HG03060 (cell line): ENCODE results near the gene MAP3K14.
A peak's percentile ranks its signal among the peaks of the same experiment; 100 is the strongest.

Experiments
- ATAC-seq: cut with Tn5 transposase; IDR thresholded peaks from one replicate; pipeline ENCODE4 v1.9.1; 2021; ENCODE audit warnings: low read depth, moderate number of reproducible peaks; ENCODE audit not compliant: unreplicated experiment

Gene MAP3K14

GRCh38 chr17:45227101-45227925 lies 89.5 kb downstream of the MAP3K14 start:
- ATAC-seq = no peak

- ATAC-seq = no peak
Measured at GRCh38 chr17:45226576-45226975, 90.2 kb downstream of the MAP3K14 start.

- peak; percentile 35 for ATAC-seq
Measured at GRCh38 chr17:45225964-45226530, 90.8 kb downstream of the MAP3K14 start.

GRCh38 chr17:45225051-45225700 lies 91.6 kb downstream of the MAP3K14 start:
- ATAC-seq = no peak

GRCh38 chr17:45224671-45225050 lies 92.2 kb downstream of the MAP3K14 start:
- no peak for ATAC-seq

GRCh38 chr17:45223539-45224528 lies 93.0 kb downstream of the MAP3K14 start:
- ATAC-seq = no peak

- no peak for ATAC-seq
Measured at GRCh38 chr17:45222996-45223538, 93.8 kb downstream of the MAP3K14 start.

GRCh38 chr17:45222289-45222995 lies 94.4 kb downstream of the MAP3K14 start:
- ATAC-seq = no peak

- ATAC-seq = no peak
Measured at GRCh38 chr17:45222014-45222288, 94.9 kb downstream of the MAP3K14 start.

GRCh38 chr17:45221081-45222013 lies 95.5 kb downstream of the MAP3K14 start, which contains the start of gene FMNL1:
Gene FMNL1, plus strand, starts transcription at chr17:45221885. Its CDS starts 240 bp downstream, at chr17:45222125.
- no peak for ATAC-seq

- ATAC-seq = no peak
Measured at GRCh38 chr17:45220079-45220478, 96.7 kb downstream of the MAP3K14 start.

- no peak for ATAC-seq
Measured at GRCh38 chr17:45218895-45219661, 97.7 kb downstream of the MAP3K14 start.
